Measurements from ENCODE around the gene TFCP2L1.

DNA sequence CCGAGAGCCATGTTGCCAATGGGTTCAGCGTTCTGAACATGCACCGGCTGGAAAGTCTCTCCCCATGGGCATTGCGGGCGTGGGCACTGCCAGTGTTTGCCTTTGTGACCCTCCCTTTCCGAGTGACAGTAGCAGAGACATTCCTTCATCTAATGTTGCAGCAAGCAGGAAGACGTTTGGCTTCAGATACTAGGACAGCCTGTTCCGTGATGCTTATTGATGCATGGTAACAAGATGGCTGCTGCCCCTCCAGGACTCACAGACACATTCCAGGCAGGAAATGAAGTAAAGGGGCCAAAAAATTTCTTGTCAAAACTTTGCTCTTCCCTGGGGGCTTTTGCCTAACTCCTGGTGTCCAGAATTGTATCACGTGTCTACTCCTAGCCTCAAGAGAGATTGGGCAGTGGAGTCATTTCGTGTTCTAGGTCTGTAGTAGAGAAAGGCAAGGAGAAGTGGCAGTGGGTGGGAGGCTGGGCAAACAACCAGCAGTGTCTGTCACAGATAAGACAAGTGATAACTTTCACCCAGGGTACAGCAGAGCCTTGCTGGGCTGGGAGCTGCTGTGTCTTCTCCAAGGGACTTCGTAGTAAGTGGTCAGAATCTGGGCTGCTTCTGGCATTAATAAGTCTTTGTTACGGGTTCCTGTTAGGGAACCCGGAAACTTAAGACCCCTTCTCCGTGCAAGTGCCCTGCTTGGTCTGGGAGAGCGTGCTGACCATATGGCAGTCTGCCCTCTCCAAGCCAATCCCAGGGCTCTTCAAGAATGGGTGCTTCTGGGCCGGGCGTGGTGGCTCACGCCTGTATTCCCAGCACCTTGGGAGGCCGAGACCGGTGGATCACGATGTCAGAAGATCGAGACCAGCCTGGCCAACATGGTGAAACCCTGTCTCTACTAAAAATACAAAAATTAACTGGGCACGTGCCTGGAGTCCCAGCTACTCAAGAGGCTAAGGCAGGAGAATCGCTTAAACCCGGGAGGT, 93.5 kb downstream of the TFCP2L1 start:
- no peak for TF ChIP-seq POLR2A (IDR thresholded peaks at IDR 0.05)
- no peak for TF ChIP-seq CTCF (IDR thresholded peaks at IDR 0.05)
